AG08396 (cell line): Measurements from ENCODE around the gene LACRT.

Experiments used
- DNase-seq: peaks from one replicate; pipeline ENCODE4 v3.0.0; 2012; ENCODE audit warnings: low spot score, mixed read lengths

LACRT gene

GRCh38 chr12:54601841-54602240, 32.9 kb downstream of the LACRT start:
- DNase-seq, result no peak

- no peak for DNase-seq
These were observed 35.7 kb downstream of the LACRT start for GRCh38 chr12:54598970-54599369.

GRCh38 chr12:54596526-54596946, 38.2 kb downstream of the LACRT start:
- DNase-seq, result peak; percentile 73

- DNase-seq, result no peak
These were observed 39.2 kb downstream of the LACRT start for GRCh38 chr12:54595471-54595870.

GRCh38 chr12:54593725-54594124, 41.0 kb downstream of the LACRT start:
- no peak for DNase-seq

- DNase-seq, result no peak
These were observed 41.6 kb downstream of the LACRT start for GRCh38 chr12:54593135-54593534.

GRCh38 chr12:54592316-54592715, 42.4 kb downstream of the LACRT start:
- no peak for DNase-seq

GRCh38 chr12:54590978-54591591, 43.6 kb downstream of the LACRT start:
- no peak for DNase-seq

GRCh38 chr12:54589964-54590363, 44.7 kb downstream of the LACRT start:
- DNase-seq, result no peak

- no peak for DNase-seq
These were observed 45.8 kb downstream of the LACRT start for GRCh38 chr12:54588890-54589267.

GRCh38 chr12:54588110-54588889, 46.4 kb downstream of the LACRT start, which contains the start of gene PPP1R1A:
PPP1R1A (minus strand) TSS chr12:54588659; CDS start chr12:54588488, 171 bp downstream.
- DNase-seq, result peak; percentile 28

- no peak for DNase-seq
These were observed 47.3 kb downstream of the LACRT start for GRCh38 chr12:54587315-54587873.

GRCh38 chr12:54586620-54587019, 48.1 kb downstream of the LACRT start:
- DNase-seq, result no peak

GRCh38 chr12:54585243-54585642, 49.5 kb downstream of the LACRT start:
- no peak for DNase-seq

- no peak for DNase-seq
These were observed 50.6 kb downstream of the LACRT start for GRCh38 chr12:54584128-54584527.

GRCh38 chr12:54583726-54584125, 51.0 kb downstream of the LACRT start:
- DNase-seq, result no peak

GRCh38 chr12:54581412-54581811, 53.3 kb downstream of the LACRT start:
- no peak for DNase-seq
